HG03520 (cell line): ENCODE results near the gene TUT7.
"Not testable (repeated sequence)": the region's sequence is repeated elsewhere in the genome, so short reads cannot be mapped to it uniquely, and the experiment has no call there.

Experiments
- ATAC-seq: cut with Tn5 transposase; IDR thresholded peaks from one replicate; pipeline ENCODE4 v1.9.1; 2021; ENCODE audit warnings: mild to moderate bottlenecking, moderate library complexity; ENCODE audit not compliant: unreplicated experiment

Gene TUT7

DNA sequence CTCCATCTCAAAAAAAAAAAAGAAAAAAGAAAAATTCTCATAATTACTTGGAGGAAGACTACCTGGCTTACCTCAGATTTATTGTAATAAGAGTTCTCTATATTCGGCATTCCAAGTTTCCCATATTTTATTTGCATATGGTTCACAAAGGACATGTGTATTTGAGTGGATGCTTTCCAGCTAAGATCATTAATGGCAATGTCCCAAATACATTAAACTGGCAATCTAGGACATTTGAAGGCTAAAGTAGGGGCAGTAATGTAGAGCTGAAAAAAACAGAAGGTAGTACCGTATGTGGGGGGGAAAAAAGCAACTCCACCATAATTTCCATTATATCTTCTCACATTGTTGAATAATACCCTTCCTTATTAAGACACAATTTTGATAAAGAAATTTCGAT lies 4.9 kb downstream of the TUT7 start:
- no peak for ATAC-seq

DNA sequence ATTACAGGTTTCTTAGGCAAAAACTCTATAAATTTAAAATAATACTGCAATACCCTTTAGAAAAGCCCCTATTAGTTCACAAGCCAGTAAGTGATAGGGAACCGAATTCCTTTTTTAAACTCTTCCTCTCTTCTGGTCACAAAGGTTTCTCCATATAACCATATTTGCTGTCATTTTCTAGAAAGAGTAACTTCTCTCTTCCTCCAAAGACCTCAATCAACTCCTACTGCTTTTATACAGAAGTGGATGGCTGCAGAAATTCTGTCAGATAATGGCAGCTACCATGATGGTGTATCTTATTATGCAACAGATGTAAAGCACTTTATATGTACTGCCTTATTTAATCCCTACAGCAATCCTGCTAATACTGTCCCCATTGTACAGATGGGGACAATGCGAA lies 6.2 kb downstream of the TUT7 start:
- ATAC-seq: no peak

DNA sequence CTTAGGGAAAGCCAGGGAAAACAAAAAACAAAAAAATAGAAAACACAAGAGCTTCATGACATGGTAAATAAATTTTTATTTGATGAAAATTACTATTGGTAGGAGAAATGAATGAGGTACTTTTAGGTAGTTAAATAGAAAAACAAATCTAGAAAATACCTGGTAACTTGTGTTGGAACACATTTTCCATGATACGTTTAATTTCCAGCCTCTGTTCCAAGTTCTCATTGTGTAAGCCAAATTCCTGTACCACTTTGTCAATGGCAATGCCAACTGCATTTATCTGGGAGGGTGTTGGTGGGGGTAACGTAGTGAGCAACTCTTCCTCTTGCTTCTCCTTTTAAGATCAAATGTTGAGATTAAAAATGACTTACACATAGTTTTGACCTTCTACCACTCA lies 9.4 kb downstream of the TUT7 start:
- no peak for ATAC-seq

DNA sequence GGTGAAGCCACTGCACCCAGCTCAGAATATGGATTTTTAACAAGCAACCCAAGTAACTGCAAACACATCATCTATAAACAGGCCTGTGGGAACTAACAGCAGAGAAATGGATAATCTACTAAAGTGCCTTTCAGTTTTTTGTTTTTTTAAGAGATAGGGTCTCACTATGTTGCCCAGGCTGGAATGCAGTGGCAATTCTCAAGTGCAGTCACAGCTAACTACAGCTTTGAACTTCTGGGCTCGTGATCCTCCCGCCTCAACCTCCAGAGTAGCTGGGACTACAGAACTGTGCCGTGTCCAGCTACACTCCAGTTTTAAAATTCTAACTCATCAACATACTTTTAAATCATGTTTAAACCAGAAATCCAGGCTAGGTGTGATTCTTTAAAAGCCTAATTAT lies 11.9 kb downstream of the TUT7 start:
- ATAC-seq: no peak

DNA sequence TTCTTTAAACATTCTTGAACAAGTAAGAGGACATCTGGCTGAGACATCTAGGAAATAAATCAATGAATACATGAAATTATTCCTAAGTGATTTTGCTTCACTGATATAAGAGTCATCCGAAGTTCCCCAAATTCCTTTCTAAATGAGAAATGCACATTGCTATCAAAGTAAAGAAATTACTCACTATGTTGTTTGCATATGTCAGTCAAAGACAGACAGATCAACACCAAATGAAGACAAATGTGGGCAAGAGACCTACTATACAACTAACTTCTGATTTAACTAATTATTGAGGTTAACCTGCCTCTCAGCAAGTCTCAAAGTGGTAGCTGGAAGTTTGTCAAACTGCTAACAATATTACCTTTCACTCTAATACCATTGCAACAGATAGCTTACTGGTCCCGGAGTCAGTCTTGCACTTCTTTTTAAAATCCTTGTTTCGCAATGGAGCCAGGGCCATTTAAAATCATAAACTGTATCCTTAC lies 13.2 kb downstream of the TUT7 start:
- no peak for ATAC-seq

DNA sequence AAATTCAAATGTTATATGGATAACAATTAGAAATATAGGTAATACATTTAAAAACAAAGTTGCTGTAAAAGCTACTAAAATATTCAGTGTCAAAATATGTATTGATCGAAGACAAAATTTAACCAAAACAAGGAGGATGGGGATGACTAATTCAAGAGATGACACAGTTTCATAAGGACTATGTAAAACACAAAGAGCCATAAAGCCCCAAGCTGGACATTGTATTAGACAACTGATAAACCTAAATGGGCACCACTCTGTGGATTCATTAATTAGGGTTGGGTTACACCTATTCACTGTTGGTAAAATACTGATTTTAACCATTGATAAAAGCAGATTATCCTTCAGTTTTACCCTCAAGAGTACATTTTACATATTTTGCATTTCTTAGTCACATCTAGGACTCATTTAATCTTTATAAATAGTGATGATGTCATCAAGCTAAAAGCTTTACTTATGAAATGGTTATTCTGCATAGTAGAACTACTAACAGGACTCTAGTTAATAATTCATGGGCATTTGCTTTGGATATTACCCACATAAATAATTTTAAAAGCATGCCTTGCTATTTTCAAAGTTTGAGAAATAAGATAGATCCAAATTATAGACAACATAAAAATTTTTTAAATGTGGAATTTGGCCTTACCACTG lies 13.7 kb downstream of the TUT7 start:
- no peak for ATAC-seq

DNA sequence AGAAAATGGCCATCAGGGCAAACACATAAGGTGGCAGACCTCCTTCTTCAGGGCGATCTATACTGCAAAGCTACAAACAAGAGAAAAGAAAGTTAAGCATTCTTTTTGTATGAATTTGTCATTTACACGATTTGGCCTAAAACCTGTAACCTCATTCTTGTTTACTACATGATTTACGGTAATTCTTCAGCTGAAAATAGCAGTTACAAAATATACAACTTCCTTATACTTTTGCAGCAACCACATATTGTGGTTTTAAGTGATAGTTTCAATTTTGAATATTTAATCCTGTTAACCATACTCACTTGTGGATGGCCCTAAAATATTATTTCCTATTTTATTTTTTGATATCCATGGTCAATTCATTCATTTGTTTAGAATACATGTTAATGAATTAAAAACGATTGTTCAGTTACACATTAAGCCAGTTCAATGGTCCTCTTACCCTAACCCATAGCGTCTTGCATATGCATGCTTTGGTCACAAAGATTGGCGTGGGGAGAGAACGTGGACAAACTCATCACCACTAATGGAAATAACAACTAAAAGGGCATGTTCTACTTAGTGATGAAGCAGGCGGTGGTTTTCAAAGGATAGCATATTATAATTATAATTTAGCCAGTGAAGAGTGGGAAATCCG lies 16.6 kb downstream of the TUT7 start:
- ATAC-seq: no peak

DNA sequence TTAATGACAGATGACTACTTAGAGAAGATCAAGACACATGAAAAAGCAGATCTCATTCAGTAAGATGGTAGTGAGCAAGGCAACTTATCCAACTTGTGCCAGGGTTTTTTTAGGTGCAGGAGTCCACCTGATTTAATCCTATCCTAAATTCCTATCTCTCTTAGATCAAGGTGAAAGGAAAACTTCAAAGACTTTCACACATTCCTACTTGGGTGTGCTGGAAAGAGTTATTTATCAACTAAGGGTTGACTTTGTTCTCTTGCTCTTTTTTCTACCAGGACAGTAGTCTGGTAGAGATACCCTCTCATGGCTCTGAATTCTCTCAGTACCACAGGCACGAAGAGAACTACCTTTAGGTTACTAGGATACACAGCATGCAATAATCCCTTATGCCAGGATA lies 18.2 kb downstream of the TUT7 start:
- ATAC-seq: no peak

DNA sequence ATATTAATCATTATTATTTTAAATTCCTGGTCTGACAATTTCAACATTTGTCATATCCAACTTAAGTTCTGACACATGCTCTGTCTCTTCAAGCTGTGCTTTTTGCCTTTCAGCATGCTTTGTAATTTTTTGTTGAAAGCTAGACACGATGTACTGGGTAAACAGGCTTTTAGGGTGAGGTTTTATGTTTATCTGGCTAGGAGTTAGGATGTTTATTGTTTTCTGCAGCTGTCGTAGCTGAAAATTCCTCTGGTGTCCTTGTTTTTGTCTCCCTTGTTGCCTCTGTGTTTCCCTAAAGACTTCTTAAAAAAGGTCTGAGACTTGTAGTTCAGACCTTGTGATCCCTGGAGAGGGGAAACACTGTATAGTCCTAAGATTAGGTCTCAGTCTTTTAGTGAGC lies 20.6 kb downstream of the TUT7 start:
- no peak for ATAC-seq

DNA sequence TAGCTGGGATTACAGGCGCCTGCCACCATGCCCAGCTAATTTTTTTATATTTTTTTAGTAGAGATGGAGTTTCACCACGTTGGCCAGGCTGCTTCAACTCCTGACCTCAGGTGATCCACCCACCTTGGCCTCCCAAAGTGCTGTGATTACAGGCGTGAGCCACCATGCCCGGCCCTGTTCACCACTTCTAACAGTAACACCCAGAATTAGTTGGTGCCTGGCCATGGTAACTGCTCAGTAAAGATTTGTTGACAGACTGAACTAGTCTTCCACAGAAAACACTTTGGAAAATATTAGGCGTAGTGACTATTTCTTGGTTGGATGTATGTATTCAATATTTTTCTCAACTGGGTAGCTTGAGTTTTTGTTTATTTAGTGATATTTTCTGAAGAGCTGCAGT lies 24.0 kb downstream of the TUT7 start:
- ATAC-seq: no peak

DNA sequence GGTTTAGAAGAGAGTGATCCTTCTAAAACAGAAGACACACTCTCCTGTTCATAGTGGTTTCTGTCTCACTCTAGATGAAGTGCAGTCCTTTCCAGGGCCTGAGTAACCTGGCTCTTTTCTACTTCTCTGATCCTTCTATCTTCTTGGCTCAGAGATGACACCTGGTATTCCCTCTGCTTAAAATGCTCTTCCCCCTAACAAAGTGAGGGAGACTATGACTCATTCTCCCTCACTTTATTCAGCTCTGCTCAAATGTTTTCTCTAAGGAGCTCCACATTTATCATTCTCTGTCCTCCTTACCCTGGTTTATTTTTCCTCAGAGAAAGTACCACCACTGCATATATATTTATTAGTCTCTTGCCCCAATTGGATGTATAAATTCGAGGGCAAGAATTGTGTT lies 24.6 kb downstream of the TUT7 start:
- ATAC-seq: no peak

DNA sequence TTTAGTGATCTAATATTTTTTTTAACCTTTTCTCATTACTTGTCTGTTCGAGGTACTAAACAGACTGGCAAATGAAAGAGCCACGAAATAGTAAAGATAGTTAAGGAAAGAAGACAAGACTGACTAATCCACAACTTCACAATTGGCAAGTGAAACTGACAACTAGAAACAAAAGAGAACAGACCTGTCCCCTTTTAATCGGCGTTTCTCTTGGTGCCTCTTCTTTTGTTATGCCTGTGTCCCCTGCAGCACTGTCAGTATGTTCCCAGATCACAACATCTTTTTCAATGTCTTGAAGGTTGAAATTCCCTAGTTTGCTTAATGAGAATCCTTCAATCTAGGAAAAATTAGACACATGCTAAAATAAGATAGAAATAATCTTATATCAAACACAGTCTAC lies 26.1 kb downstream of the TUT7 start:
- no peak for ATAC-seq

DNA sequence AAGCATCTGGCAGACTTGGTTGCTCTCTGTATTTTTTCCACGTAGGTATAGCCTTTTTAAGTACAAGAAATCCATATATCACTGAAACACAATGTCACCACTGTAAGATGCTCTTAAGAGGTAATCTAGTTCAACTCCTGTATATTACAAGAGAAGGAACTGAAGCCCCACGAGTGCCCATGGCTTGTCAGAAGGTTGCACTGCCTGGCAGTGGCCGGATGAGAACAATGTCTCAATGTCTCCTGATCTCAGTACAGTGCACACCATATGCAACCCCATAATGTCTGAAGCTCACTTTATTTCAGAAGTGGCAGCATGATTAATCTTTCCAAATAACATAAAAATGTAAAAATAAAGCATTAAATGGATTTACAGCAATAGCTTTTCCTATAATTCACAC lies 27.7 kb downstream of the TUT7 start:
- no peak for ATAC-seq

DNA sequence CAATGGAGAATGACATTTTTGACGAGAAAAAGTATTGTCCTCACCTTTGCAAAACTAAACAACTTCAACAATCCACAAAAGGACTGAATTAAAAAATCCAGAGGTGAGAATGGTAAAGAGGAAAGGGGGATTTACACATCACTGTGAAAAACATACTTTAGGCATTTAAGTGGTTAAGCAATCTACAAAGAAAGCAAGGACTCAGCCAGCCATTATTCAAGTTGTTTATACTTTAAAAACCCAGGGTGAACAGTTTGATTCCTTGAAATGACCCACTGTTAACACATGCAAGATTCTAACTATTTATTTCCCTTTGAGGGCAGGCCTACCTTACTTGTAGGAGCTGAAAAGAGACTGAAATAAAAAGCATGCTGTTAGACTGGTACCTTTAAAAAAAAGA lies 29.3 kb downstream of the TUT7 start:
- no peak for ATAC-seq

DNA sequence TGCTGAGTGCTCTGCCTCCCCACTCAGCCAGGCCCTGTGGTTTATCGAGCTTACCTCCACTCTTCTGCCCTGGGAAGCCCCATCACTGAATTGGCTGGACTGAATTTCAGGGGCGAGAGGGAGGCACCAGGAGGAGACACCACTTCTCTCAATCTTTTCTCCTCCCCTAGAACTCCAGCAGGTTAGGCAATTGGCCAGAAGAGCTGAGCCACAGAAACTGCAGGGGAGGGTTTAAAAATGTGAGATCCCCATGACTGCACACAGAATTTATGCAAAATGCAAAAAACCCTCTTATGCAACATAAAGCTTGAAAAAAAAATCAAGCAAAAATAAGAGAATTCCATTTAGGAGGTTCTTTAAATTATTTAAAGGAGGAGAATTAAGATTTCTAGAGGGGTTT lies 29.9 kb downstream of the TUT7 start:
- ATAC-seq: no peak

DNA sequence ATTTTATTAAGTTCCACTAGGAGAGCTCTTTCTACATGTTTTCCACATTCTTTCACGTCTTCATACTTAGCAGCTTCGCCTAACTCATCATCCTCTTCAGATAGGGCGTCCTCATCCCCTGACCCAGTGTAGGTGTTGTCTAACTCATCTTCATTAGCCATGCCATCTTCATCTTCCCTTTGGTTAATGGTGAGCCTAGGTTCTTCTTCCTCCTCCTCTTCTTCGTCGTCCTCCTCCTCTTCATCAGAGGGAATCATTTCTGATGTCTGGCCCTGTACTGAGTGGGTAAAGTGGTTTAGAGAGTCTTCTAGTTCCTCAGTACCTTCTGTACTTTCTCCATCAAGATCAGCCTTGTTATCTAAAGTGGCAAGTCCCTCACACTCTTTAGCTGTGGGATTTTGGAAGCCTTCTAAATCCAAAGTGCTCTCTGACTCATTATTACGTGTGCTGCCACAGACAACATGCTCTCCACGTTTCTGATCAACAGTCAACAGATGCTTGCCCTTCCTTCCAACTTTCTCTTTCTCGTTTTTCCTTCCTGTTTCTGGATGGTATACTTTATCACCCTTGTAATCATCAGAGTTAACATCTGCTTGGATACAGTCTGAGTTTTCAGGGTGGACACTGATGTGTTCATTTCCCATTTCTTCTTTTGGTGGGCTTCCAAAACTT lies 31.1 kb downstream of the TUT7 start:
- ATAC-seq: no peak

DNA sequence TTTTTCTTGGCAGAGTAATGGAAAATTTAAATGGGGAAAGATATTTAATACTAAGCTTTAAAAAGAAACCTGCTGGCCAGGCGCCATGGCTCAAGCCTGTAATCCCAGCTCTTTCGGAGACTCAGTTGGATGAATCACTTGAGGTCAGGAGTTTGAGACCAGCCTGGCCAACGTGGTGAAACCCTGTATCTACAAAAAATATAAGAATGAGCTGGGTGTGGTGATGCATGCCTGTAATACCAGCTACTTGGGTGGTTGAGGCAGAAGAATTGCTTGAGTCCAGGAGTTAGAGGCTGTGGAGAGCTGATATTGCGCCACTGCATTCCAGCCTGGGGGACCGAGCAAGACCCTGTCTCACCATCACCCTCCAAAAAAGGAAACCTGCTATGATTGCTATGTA lies 32.8 kb downstream of the TUT7 start:
- no peak for ATAC-seq

DNA sequence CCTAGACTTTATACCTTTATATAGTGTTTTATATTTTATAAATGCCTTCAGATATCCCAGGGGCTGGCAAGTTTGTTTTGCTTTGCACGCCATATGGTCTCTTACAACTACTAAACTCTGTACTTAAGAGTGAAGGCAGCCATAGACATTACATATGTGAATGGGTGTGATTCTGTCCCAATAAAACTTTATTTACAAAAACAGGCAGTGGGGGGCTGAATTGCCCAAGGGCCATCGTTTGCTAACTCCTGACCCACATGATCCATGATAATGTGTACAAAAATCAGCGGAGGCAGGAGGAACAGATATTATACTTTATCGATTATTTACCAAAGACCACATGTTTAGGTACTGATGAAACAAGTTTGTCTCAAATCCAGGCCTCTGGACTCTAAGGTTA lies 36.0 kb downstream of the TUT7 start:
- no peak for ATAC-seq

DNA sequence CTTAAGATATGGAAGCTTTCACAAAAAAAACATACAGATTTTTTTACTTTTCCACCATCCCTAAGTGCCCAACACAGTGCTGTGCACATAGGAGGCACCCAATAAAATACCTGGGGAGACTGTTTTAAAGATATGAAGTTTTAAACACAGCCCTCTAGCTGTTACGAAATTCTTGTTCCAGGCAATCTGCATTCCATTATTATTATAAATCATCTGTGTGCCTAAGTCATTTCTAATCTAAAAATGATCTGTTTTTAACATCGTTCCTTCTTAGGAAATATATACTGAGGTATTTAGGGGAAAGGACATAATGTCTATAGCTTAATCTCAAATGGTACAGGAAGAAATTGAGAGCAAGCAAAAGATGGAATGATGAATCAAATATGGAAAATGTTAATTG lies 39.1 kb downstream of the TUT7 start:
- ATAC-seq: no peak

DNA sequence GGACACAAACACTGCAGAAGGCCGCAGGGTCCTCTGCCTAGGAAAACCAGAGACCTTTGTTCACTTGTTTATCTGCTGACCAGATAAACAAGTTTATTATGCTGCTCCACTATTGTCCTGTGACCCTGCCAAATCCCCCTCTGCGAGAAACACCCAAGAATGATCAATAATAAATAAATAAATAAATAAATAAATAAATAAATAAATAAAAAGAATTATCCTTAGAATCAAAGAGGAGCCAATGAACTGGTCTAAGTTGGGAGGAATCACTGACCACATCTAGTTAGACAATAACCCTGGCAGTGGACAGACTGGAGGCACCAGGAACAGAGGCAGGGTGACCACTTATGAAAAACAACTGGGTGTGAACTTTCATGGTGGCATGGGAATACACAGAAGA lies 41.3 kb downstream of the TUT7 start:
- not testable (repeated sequence) for ATAC-seq

DNA sequence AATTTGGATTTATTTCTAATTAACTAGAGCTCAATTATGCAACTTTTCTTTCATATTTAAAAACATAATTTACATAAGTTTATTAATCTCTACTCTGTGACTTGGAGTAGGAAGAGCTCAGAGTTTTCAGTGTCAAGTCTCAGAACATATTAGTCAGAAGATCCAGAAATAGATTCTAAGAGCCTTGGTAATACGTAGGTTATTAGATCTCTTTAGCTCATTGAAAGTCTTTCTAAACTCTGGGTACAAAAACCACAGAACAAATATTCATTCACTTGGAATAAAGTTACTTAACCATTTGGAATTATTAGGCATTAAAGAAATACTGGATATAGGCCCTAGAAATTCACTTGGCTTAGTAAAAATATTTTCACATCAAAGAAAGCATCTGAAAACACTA lies 45.5 kb downstream of the TUT7 start:
- ATAC-seq: no peak

DNA sequence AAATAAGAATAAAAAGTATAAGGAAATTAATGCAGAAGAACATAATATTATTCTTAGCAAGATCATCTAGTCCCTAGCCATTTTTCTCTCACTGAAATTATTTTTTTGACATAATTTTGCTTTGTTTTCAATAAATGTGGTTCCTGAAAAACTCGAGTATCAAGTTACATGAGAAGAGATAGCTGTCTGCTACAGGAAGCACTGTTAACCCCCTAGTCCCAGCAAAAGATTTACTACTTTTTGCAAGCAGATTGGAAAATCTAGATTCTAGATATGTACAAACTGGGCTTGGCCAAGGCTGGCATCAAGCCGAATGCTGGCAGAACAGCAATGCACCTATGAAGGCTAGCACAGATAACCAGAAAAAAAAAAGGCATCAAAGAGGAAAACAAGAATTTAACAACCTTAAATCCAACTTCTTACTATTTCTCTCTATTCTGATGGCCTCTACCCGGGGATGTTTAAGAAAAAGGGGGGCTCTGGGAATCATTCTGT lies 49.9 kb downstream of the TUT7 start:
- no peak for ATAC-seq
